C4-2B (cell line): Measurements from ENCODE around the gene GRID1.

Experiments used
- CTCF ChIP-seq: fragments of 450-650 bp; conservative IDR thresholded peaks from 2 replicates; pipeline ENCODE4 v1.5.1; 2017; ENCODE audit warnings: mild to moderate bottlenecking
- ZFX ChIP-seq: fragments of 450-650 bp; IDR thresholded peaks from 2 replicates; pipeline ENCODE4 v1.6.1; 2017

- TF ChIP-seq ZFX (no peak), CTCF (no peak)
These were observed 254.6 kb downstream of the GRID1 start for GRCh38 chr10:86111902-86112545.
